Keratinocyte (primary cell): ENCODE measurements around the gene PLXNA2.

ENCODE experiments used
- CTCF ChIP-seq, 3 experiments: IDR thresholded peaks in 1 of 3; conservative IDR thresholded peaks in 1 of 3; optimal IDR thresholded peaks in 1 of 3; 2 replicates in 2 of 3; 3 replicates in 1 of 3; pipeline versions ENCODE3 to v1.5.1; 2011; ENCODE audit warnings: low read length in 3 of 3, mild to moderate bottlenecking in 3 of 3, moderate library complexity in 2 of 3, control low read depth in 1 of 3, inconsistent platforms in 1 of 3; ENCODE audit not compliant: insufficient read depth in 2 of 3; ENCODE audit errors: extremely low read depth in 1 of 3
- EZH2 ChIP-seq: IDR thresholded peaks from one replicate; pipeline ENCODE4 v1.6.1; 2012; ENCODE audit warnings: inconsistent platforms, mild to moderate bottlenecking, low read length, moderate library complexity

GRCh38 chr1:208115924-208116640, 128.1 kb downstream of the PLXNA2 start:
- TF ChIP-seq CTCF (optimal IDR thresholded peaks at IDR 0.05 in 1 of 3, IDR thresholded peaks at IDR 0.05 in 1 of 3, conservative IDR thresholded peaks at IDR 0.05 in 1 of 3; ENCODE audit: extremely low read depth in 1 of 3, insufficient read depth in 2 of 3, low read length in 3 of 3) = no peak
- no peak for TF ChIP-seq EZH2
